Ovary (tissue), 9 donors: Measurements from ENCODE around the gene ACSS2. TPM values are rescaled to one million over a fixed set of nuclear protein-coding genes. Genes with fewer than 3 reads are reported as not detected.

Source experiments
- DNase-seq, 5 donors: peaks; one replicate each; pipeline ENCODE4 v3.0.0-alpha.2; 2019 to 2020
- H3K27ac ChIP-seq, 2 donors: fragments of 200-600 bp; one replicate each; pipeline versions ENCODE4 v1.5.1 to v1.8.0; 2019 to 2022
- H3K27me3 ChIP-seq: fragments of 200-600 bp; one replicate; pipeline ENCODE4 v1.8.0; 2022
- H3K36me3 ChIP-seq: fragments of 200-600 bp; sonication (generic); one replicate; pipeline ENCODE4 v1.5.1; 2019
- H3K4me1 ChIP-seq: one replicate; pipeline ENCODE4 v1.8.1; 2013; ENCODE audit warnings: mild to moderate bottlenecking, moderate library complexity; ENCODE audit not compliant: insufficient read depth
- H3K4me3 ChIP-seq: fragments of 200-600 bp; sonication (generic); one replicate; pipeline ENCODE4 v1.5.1; 2017
- H3K9me3 ChIP-seq, 2 donors: fragments of 200-600 bp in 1 of 2; sonication (generic) in 1 of 2; one replicate each; pipeline versions ENCODE4 v1.5.1 to v1.8.1; 2013 to 2019; ENCODE audit warnings: mild to moderate bottlenecking in 1 of 2, moderate library complexity in 1 of 2
- EP300 ChIP-seq: sonication (generic); formaldehyde crosslinking; IDR thresholded peaks from one replicate; pipeline ENCODE4 v1.6.1; 2017; ENCODE audit warnings: antibody characterized with exemption
- POLR2A ChIP-seq: fragments of 450-650 bp; IDR thresholded peaks from one replicate; pipeline ENCODE4 v1.6.1; 2017; ENCODE audit warnings: antibody characterized with exemption, mild to moderate bottlenecking, moderate library complexity
- whole genome bisulfite sequencing, 3 donors: extraction: QIAGEN DNeasy Blood & Tissue Kit in 1 of 3; methylation state at CpG; one replicate each; pipeline versions ENCODE4 v1.1.5 to v1.1.7; 2013 to 2017; 5-methylcytosine and 5-hydroxymethylcytosine counted together
- intact Hi-C, 4 donors: fragments of 100-400 bp; cut with DNase I; formaldehyde crosslinking; loops; one replicate each; pipeline versions ENCODE4 v1.11.0 to v1.15.1; 2022 to 2023
- polyA plus RNA-seq, 2 donors: library from polyadenylated mRNA; stranded (reverse); fragments of 200-250 nt in 1 of 2; fragments of 350-450 nt in 1 of 2; fragmentation: Illumina TruSeq in 1 of 2; extraction: RNeasy Lipid Tissue Mini Kit (QIAGEN cat#74804) in 1 of 2; gene quantifications; one replicate each; pipeline ENCODE4 v1.2.3, GENCODE V29; 2013 to 2014
- total RNA-seq, 7 donors: library from RNA; depleted of rRNA in 2 of 7; stranded (reverse); fragments of >200 nt in 2 of 7; fragmentation: NEBNext Ultra II Directional in 3 of 7; extraction: Animal tissue kit (Norgen Biotek cat#: 25700) in 3 of 7; gene quantifications; one replicate each; pipeline versions ENCODE4 v1.1.0 to v1.2.4, GENCODE V29; 2016 to 2023
- TF ChIP-seq, protein P1 (sequence below), 3 donors: fragments of 450-650 bp in 2 of 3; fragments of 200-600 bp in 1 of 3; IDR thresholded peaks; one replicate each; pipeline versions ENCODE4 v1.5.1 to v1.8.0; 2016 to 2022; ENCODE audit warnings: antibody characterized with exemption in 3 of 3, mild to moderate bottlenecking in 1 of 3
- donor health status: DM: no; HTN: no; CAD: no; lungs with moderate emphysema.
- donor health status: DM: no; HTN: no; CAD: no.
- donor health status: Bipolar disorder and iron deficiency.
- donor health status: DM: yes; HTN: yes; CAD: no.
- donor health status: DM: no; HTN: no; CAD: no.
- donor health status: DM: yes; HTN: yes; CAD: no.

The ACSS2 gene
- total and polyA plus RNA-seq, 9 donors: 25.3 to 59.7 (median 39.1) TPM

DNA sequence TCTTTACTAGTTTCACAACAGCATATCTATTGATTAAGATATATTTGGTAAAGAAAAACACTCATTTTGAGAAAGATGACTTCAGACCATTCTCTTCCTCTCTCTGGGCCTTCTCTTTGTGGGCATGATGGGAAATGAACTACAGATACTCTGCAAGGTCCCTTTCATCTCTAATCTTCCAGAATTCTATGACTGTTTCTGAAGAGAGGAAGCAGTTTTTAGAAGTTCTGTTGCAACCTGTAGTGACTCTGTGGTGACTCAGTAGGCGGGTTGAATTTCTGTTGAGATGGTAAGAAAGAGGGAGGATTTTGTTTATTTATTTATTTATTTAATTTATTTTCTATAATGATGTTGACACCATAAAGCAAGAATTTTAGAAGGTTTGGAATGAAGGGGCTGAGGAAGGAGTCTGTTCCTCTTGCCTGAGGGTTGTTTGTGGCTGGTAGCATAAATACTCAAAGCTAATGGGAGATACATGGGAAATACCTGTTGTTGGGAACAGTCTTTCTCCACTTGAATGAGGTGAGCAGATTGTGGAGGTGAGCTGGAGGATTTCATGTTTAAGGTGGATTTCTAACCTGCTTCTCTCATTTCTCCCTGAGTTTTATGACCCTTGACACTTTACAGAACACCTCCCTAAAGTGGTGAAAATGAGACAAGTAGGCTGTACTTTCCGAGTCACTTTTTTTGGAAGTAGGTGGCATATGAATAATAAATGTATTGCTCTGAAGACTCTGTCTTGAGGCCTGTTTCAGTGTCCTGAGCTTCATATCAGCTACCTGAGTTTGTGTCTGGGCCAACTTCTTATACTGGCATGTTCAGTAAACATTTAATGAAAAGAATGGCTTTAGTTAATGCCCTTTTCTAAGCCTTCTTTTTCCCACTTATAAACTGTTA lies 15.0 kb downstream of the ACSS2 start:
- H3K4me1 ChIP-seq: no peaks in the 10 kb centered on the region
- 91 to 92% (median 92%) methylated on average over 2 of the region's 2 CpGs for WGBS, 3 donors
- no peak overlapping the region for H3K27ac ChIP-seq
- H3K27me3 ChIP-seq: no peaks in the 10 kb centered on the region
- no peak overlapping the region for H3K4me3 ChIP-seq
- intact Hi-C loops: no loop called here
- TF ChIP-seq POLR2A (no peak), EP300 (no peak)
- TF ChIP-seq, protein P1, sequence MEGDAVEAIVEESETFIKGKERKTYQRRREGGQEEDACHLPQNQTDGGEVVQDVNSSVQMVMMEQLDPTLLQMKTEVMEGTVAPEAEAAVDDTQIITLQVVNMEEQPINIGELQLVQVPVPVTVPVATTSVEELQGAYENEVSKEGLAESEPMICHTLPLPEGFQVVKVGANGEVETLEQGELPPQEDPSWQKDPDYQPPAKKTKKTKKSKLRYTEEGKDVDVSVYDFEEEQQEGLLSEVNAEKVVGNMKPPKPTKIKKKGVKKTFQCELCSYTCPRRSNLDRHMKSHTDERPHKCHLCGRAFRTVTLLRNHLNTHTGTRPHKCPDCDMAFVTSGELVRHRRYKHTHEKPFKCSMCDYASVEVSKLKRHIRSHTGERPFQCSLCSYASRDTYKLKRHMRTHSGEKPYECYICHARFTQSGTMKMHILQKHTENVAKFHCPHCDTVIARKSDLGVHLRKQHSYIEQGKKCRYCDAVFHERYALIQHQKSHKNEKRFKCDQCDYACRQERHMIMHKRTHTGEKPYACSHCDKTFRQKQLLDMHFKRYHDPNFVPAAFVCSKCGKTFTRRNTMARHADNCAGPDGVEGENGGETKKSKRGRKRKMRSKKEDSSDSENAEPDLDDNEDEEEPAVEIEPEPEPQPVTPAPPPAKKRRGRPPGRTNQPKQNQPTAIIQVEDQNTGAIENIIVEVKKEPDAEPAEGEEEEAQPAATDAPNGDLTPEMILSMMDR (IDR thresholded peaks at IDR 0.05): no peak
- no peaks in the 10 kb centered on the region for H3K9me3 ChIP-seq
- no peaks in the 10 kb centered on the region for H3K36me3 ChIP-seq
- DNase-seq: no peak

GRCh38 chr20:34892671-34893070 lies 16.3 kb downstream of the ACSS2 start:
- WGBS, 3 donors: 93 to 98% (median 96%) methylated on average over 2 of the region's 2 CpGs
- DNase-seq: no peak
- H3K27ac ChIP-seq: no peak overlapping the region
- H3K4me1 ChIP-seq: no peaks in the 10 kb centered on the region
- no peaks in the 10 kb centered on the region for H3K36me3 ChIP-seq
- H3K4me3 ChIP-seq: no peak overlapping the region
- TF ChIP-seq, protein P1 (IDR thresholded peaks at IDR 0.05): no peak
- intact Hi-C loops: no loop called here
- H3K9me3 ChIP-seq: no peaks in the 10 kb centered on the region
- no peaks in the 10 kb centered on the region for H3K27me3 ChIP-seq

DNA sequence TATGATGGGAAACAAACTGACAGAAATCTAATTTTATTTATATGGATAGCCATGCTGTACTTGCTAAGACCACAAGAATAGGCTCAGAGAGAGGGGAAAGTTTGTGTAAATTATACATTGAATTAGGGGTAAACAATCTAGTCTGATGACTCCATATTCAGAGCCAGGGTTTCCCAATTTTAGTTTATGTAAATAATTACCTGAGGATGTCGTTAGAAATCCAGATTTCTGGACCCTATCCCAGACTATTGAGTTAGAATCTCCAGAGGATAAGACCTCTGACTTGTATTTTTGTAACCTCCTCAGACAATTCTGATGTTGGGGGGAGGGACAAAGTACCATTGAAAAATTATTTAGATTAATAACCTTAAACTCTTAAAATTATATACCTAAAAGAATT lies 18.3 kb downstream of the ACSS2 start:
- no peaks in the 10 kb centered on the region for H3K36me3 ChIP-seq
- no peak overlapping the region for H3K27ac ChIP-seq
- TF ChIP-seq, protein P1 (IDR thresholded peaks at IDR 0.05): no peak
- no peak for TF ChIP-seq EP300
- TF ChIP-seq POLR2A: no peak
- H3K27me3 ChIP-seq: no peaks in the 10 kb centered on the region
- H3K4me1 ChIP-seq: no peaks in the 10 kb centered on the region
- H3K9me3 ChIP-seq: no peaks in the 10 kb centered on the region
- WGBS, 3 donors: 12 to 17% (median 15%) methylated on average over 1 of the region's 1 CpG
- intact Hi-C loops: no loop called here
- H3K4me3 ChIP-seq: no peak overlapping the region
- no peak for DNase-seq

DNA sequence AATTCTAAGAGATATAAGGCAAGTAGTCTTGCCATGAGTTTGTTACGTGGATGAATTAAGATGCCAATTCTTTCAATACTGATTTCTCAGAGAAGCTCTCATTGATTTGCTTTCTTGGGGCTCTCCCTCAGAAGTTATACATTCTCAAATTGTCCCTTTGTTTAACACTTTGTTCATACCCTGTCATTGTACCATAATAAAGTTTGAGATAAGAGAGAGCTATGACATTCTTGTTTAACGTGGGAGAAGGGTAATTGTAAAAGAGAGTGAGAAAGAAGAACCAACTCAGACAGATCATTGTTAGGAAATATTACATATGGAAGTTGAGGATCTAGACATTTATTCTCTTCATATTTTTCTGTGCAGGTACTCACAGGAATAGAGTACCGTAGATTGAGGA lies 19.1 kb downstream of the ACSS2 start:
- no peaks in the 10 kb centered on the region for H3K9me3 ChIP-seq
- 84 to 86% (median 85%) methylated on average over 3 of the region's 3 CpGs for WGBS, 3 donors
- TF ChIP-seq POLR2A (no peak), EP300 (no peak)
- TF ChIP-seq, protein P1 (IDR thresholded peaks at IDR 0.05): no peak
- no peaks in the 10 kb centered on the region for H3K4me1 ChIP-seq
- no peak overlapping the region for H3K27ac ChIP-seq
- H3K4me3 ChIP-seq: no peak overlapping the region
- no peaks in the 10 kb centered on the region for H3K36me3 ChIP-seq
- intact Hi-C loops: no loop called here
- no peak for DNase-seq
- H3K27me3 ChIP-seq: no peaks in the 10 kb centered on the region
